Ectodermal cell (in vitro differentiated cells): ENCODE measurements around the gene SNRNP48.

ENCODE experiments used
- H3K27ac ChIP-seq: 2 replicates; pipeline ENCODE4 v1.7.0; 2013; ENCODE audit warnings: mild to moderate bottlenecking, low read depth, low read length; ENCODE audit not compliant: insufficient read depth, poor library complexity, severe bottlenecking
- H3K27me3 ChIP-seq: 2 replicates; pipeline ENCODE4 v1.7.0; 2013; ENCODE audit warnings: mild to moderate bottlenecking, low read length; ENCODE audit not compliant: insufficient read depth, control insufficient read depth, poor library complexity, severe bottlenecking
- H3K36me3 ChIP-seq: one replicate; pipeline ENCODE4 v1.7.0; 2013; ENCODE audit warnings: low read length; ENCODE audit not compliant: control insufficient read depth, insufficient read depth
- H3K4me1 ChIP-seq: one replicate; pipeline ENCODE4 v1.7.0; 2013; ENCODE audit warnings: low read length; ENCODE audit not compliant: control insufficient read depth, insufficient read depth
- H3K4me3 ChIP-seq: 2 replicates; pipeline ENCODE4 v1.7.0; 2013; ENCODE audit warnings: low read depth, low read length, control low read depth; ENCODE audit not compliant: insufficient read depth
- H3K9me3 ChIP-seq: 2 replicates; pipeline ENCODE4 v1.7.0; 2013; ENCODE audit warnings: mild to moderate bottlenecking, low read length, moderate library complexity; ENCODE audit not compliant: control insufficient read depth
- WGBS, 2 experiments: methylation state at CpG; one replicate each; pipeline ENCODE4 v1.1.7; 2013; ENCODE audit warnings: missing lambda C conversion rate in 2 of 2; 5-methylcytosine and 5-hydroxymethylcytosine counted together

The SNRNP48 gene

GRCh38 chr6:7628479-7628878, 38.5 kb downstream of the SNRNP48 start:
- Histone ChIP-seq H3K4me1 (peaks cover 8% of the 10 kb centered on the region), H3K4me3 (no peak overlapping the region), H3K36me3 (no peaks in the 10 kb centered on the region), H3K9me3 (no peaks in the 10 kb centered on the region), H3K27ac (no peak overlapping the region), H3K27me3 (peaks cover 55% of the 10 kb centered on the region)
- WGBS, 2 experiments, result 67 to 89% methylated on average over 1 to 2 of the region's 2 CpGs

- Histone ChIP-seq H3K27me3 (peaks cover 53% of the 10 kb centered on the region), H3K27ac (no peak overlapping the region)
- 96 to 97% methylated on average over 11 of the region's 11 CpGs for WGBS, 2 experiments
These were observed 38.9 kb downstream of the SNRNP48 start for GRCh38 chr6:7628909-7629308.

GRCh38 chr6:7629321-7629720, 39.3 kb downstream of the SNRNP48 start:
- H3K27me3 ChIP-seq, result peaks cover 49% of the 10 kb centered on the region
- WGBS, 2 experiments, result 33 to 76% methylated on average over 1 to 2 of the region's 2 CpGs

More at GRCh38 chr6:7628909-7629308, 38.9 kb downstream of the SNRNP48 start:
- no peaks in the 10 kb centered on the region for H3K36me3 ChIP-seq
- no peaks in the 10 kb centered on the region for H3K9me3 ChIP-seq
- H3K4me3 ChIP-seq, result no peak overlapping the region
- H3K4me1 ChIP-seq, result peaks cover 8% of the 10 kb centered on the region

GRCh38 chr6:7630792-7631191, 40.8 kb downstream of the SNRNP48 start:
- Histone ChIP-seq H3K4me3 (no peak overlapping the region), H3K36me3 (no peaks in the 10 kb centered on the region), H3K4me1 (no peaks in the 10 kb centered on the region), H3K27me3 (peaks cover 45% of the 10 kb centered on the region), H3K9me3 (no peaks in the 10 kb centered on the region), H3K27ac (no peak overlapping the region)
- WGBS, 2 experiments, result 84 to 85% methylated on average over 5 of the region's 5 CpGs

More at GRCh38 chr6:7629321-7629720, 39.3 kb downstream of the SNRNP48 start:
- Histone ChIP-seq H3K4me1 (peaks cover 8% of the 10 kb centered on the region), H3K4me3 (no peak overlapping the region), H3K27ac (no peak overlapping the region), H3K9me3 (no peaks in the 10 kb centered on the region), H3K36me3 (no peaks in the 10 kb centered on the region)

GRCh38 chr6:7631466-7631865, 41.5 kb downstream of the SNRNP48 start:
- no peaks in the 10 kb centered on the region for H3K4me1 ChIP-seq
- H3K27ac ChIP-seq, result no peak overlapping the region
- whole genome bisulfite sequencing, 2 experiments, result 93% methylated on average over 5 of the region's 5 CpGs
- peaks cover 38% of the 10 kb centered on the region for H3K27me3 ChIP-seq
- no peaks in the 10 kb centered on the region for H3K36me3 ChIP-seq
- no peak overlapping the region for H3K4me3 ChIP-seq
- no peaks in the 10 kb centered on the region for H3K9me3 ChIP-seq

GRCh38 chr6:7632501-7633290, 42.7 kb downstream of the SNRNP48 start:
- H3K36me3 ChIP-seq, result no peaks in the 10 kb centered on the region
- 92% methylated on average over 9 of the region's 9 CpGs for WGBS, 2 experiments
- peaks cover 26% of the 10 kb centered on the region for H3K27me3 ChIP-seq

GRCh38 chr6:7633361-7633760, 43.4 kb downstream of the SNRNP48 start:
- H3K9me3 ChIP-seq, result no peaks in the 10 kb centered on the region
- no peak overlapping the region for H3K27ac ChIP-seq
- H3K4me1 ChIP-seq, result no peaks in the 10 kb centered on the region
- no peaks in the 10 kb centered on the region for H3K36me3 ChIP-seq
- WGBS, 2 experiments, result 60 to 89% methylated on average over 2 to 4 of the region's 4 CpGs
- H3K27me3 ChIP-seq, result peaks cover 22% of the 10 kb centered on the region
- H3K4me3 ChIP-seq, result no peak overlapping the region

More at GRCh38 chr6:7632501-7633290, 42.7 kb downstream of the SNRNP48 start:
- Histone ChIP-seq H3K27ac (no peak overlapping the region), H3K4me3 (no peak overlapping the region), H3K4me1 (no peaks in the 10 kb centered on the region), H3K9me3 (no peaks in the 10 kb centered on the region)

- 91 to 94% methylated on average over 1 of the region's 1 CpG for WGBS, 2 experiments
These were observed 46.2 kb downstream of the SNRNP48 start for GRCh38 chr6:7636151-7636550.

GRCh38 chr6:7637533-7637932, 47.5 kb downstream of the SNRNP48 start:
- H3K9me3 ChIP-seq, result no peaks in the 10 kb centered on the region
- no peaks in the 10 kb centered on the region for H3K27me3 ChIP-seq
- H3K4me1 ChIP-seq, result no peaks in the 10 kb centered on the region
- H3K4me3 ChIP-seq, result no peak overlapping the region
- no peaks in the 10 kb centered on the region for H3K36me3 ChIP-seq
- WGBS, 2 experiments, result 94 to 97% methylated on average over 3 of the region's 3 CpGs
- no peak overlapping the region for H3K27ac ChIP-seq

More at GRCh38 chr6:7636151-7636550, 46.2 kb downstream of the SNRNP48 start:
- Histone ChIP-seq H3K4me3 (no peak overlapping the region), H3K27ac (no peak overlapping the region), H3K9me3 (no peaks in the 10 kb centered on the region), H3K36me3 (no peaks in the 10 kb centered on the region), H3K27me3 (peaks cover under 1% of the 10 kb centered on the region), H3K4me1 (no peaks in the 10 kb centered on the region)

- 91 to 95% methylated on average over 3 of the region's 3 CpGs for WGBS, 2 experiments
- Histone ChIP-seq H3K36me3 (no peaks in the 10 kb centered on the region), H3K27ac (no peak overlapping the region), H3K9me3 (no peaks in the 10 kb centered on the region), H3K4me3 (no peak overlapping the region), H3K4me1 (no peaks in the 10 kb centered on the region), H3K27me3 (no peaks in the 10 kb centered on the region)
These were observed 49.4 kb downstream of the SNRNP48 start for GRCh38 chr6:7639427-7639826.
